GM19372 (cell line): ENCODE results near the gene COQ6.
A peak's percentile ranks its signal among the peaks of the same experiment; 100 is the strongest.
"Not testable (repeated sequence)": the region's sequence is repeated elsewhere in the genome, so short reads cannot be mapped to it uniquely, and the experiment has no call there.

Experiments
- ATAC-seq: cut with Tn5 transposase; IDR thresholded peaks from one replicate; pipeline ENCODE4 v1.9.1; 2021; ENCODE audit warnings: mild to moderate bottlenecking, low read depth, moderate library complexity; ENCODE audit not compliant: unreplicated experiment

COQ6 gene

GRCh38 chr14:73949752-73950734 lies at the start of gene COQ6, which contains the start of gene FAM161B:
Gene COQ6, plus strand, starts transcription at chr14:73950302. Its CDS starts 31 bp downstream, at chr14:73950333.
Gene FAM161B, minus strand, starts transcription at chr14:73950094. Its CDS starts 68 bp downstream, at chr14:73950026.
- peak; percentile 86 for ATAC-seq

- ATAC-seq: no peak
Observed at GRCh38 chr14:73903028-73903427, 47.1 kb upstream of the COQ6 start.

GRCh38 chr14:73909681-73910080 lies 40.4 kb upstream of the COQ6 start:
- no peak for ATAC-seq

- no peak for ATAC-seq
Observed at GRCh38 chr14:73913256-73913655, 36.8 kb upstream of the COQ6 start.

GRCh38 chr14:73916324-73916723 lies 33.8 kb upstream of the COQ6 start:
- no peak for ATAC-seq

- ATAC-seq: not testable (repeated sequence)
Observed at GRCh38 chr14:73919457-73919856, 30.6 kb upstream of the COQ6 start.

GRCh38 chr14:73924337-73924736 lies 25.8 kb upstream of the COQ6 start:
- no peak for ATAC-seq

GRCh38 chr14:73935666-73936065 lies 14.4 kb upstream of the COQ6 start:
- ATAC-seq: no peak

GRCh38 chr14:73936548-73936947 lies 13.6 kb upstream of the COQ6 start:
- no peak for ATAC-seq

- ATAC-seq: no peak
Observed at GRCh38 chr14:73937012-73937411, 13.1 kb upstream of the COQ6 start.

- no peak for ATAC-seq
Observed at GRCh38 chr14:73942180-73942579, 7.9 kb upstream of the COQ6 start.

- ATAC-seq: no peak
Observed at GRCh38 chr14:73943083-73943482, 7.0 kb upstream of the COQ6 start.

GRCh38 chr14:73944432-73945158 lies 5.5 kb upstream of the COQ6 start:
- no peak for ATAC-seq

- no peak for ATAC-seq
Observed at GRCh38 chr14:73945159-73945670, 4.9 kb upstream of the COQ6 start.

GRCh38 chr14:73953731-73954130 lies 3.6 kb downstream of the COQ6 start:
- ATAC-seq: no peak

- no peak for ATAC-seq
Observed at GRCh38 chr14:73955674-73956073, 5.6 kb downstream of the COQ6 start.

GRCh38 chr14:73958591-73958990 lies 8.5 kb downstream of the COQ6 start:
- no peak for ATAC-seq

GRCh38 chr14:73961192-73961591 lies 11.1 kb downstream of the COQ6 start:
- no peak for ATAC-seq

GRCh38 chr14:73965216-73965615 lies 15.1 kb downstream of the COQ6 start:
- no peak for ATAC-seq

GRCh38 chr14:73968885-73969284 lies 18.8 kb downstream of the COQ6 start:
- ATAC-seq: no peak

- no peak for ATAC-seq
Observed at GRCh38 chr14:73973497-73973896, 23.4 kb downstream of the COQ6 start.
